GM23338 (cell line): ENCODE data around the gene CRBN. TPM values are rescaled to one million over a fixed set of nuclear protein-coding genes. Genes with fewer than 3 reads are reported as not detected.

Experiments used
- ATAC-seq: fragments of 200-7000 bp; cut with Tn5 transposase; 3 replicates; pipeline ENCODE4 v1.9.1; 2020
- DNase-seq: peaks from one replicate; pipeline ENCODE4 v3.0.0-alpha.2; 2015; ENCODE audit warnings: low spot score
- H2AFZ ChIP-seq: fragments of 200-600 bp; sonication (generic); 2 replicates; pipeline ENCODE4 v1.8.0; 2016; ENCODE audit warnings: antibody characterized with exemption, mild to moderate bottlenecking, moderate library complexity
- H3F3A ChIP-seq: fragments of 200-600 bp; sonication (generic); replicated peaks from 2 replicates; pipeline ENCODE4 v1.8.0; 2017; ENCODE audit warnings: antibody characterized with exemption, mixed run types, low read depth
- H3K27ac ChIP-seq: fragments of 200-600 bp; sonication (generic); 2 replicates; pipeline ENCODE4 v1.6.1; 2016; ENCODE audit warnings: low read depth
- H3K27me3 ChIP-seq: fragments of 200-600 bp; sonication (generic); 2 replicates; pipeline ENCODE4 v1.8.0; 2016; ENCODE audit warnings: mild to moderate bottlenecking, mixed run types, moderate library complexity; ENCODE audit not compliant: insufficient read depth
- H3K36me3 ChIP-seq: fragments of 200-600 bp; sonication (generic); 2 replicates; pipeline ENCODE4 v1.8.0; 2016; ENCODE audit warnings: mild to moderate bottlenecking; ENCODE audit not compliant: insufficient read depth
- H3K4me1 ChIP-seq: fragments of 200-600 bp; sonication (generic); 2 replicates; pipeline ENCODE4 v1.8.0; 2016; ENCODE audit warnings: mild to moderate bottlenecking, moderate library complexity; ENCODE audit not compliant: insufficient read depth
- H3K4me2 ChIP-seq: fragments of 200-600 bp; sonication (generic); 2 replicates; pipeline ENCODE4 v1.7.1; 2017; ENCODE audit warnings: mixed run types
- H3K4me3 ChIP-seq: fragments of 200-600 bp; sonication (generic); 2 replicates; pipeline ENCODE4 v1.6.1; 2016; ENCODE audit warnings: mixed run types
- H3K79me2 ChIP-seq: fragments of 200-600 bp; sonication (generic); replicated peaks from 2 replicates; pipeline ENCODE4 v1.8.0; 2017; ENCODE audit warnings: mild to moderate bottlenecking; ENCODE audit not compliant: insufficient read depth
- H3K9me2 ChIP-seq: fragments of 200-600 bp; sonication (generic); 2 replicates; pipeline ENCODE4 v1.8.0; 2017; ENCODE audit not compliant: insufficient read depth
- H4K20me1 ChIP-seq: fragments of 200-600 bp; sonication (generic); replicated peaks from 2 replicates; pipeline ENCODE4 v1.8.0; 2017; ENCODE audit warnings: mild to moderate bottlenecking; ENCODE audit not compliant: insufficient read depth
- H3K27ac Mint-ChIP-seq: 2 replicates; pipeline ENCODE4 v1.8.0; 2020; ENCODE audit warnings: inconsistent platforms, mild to moderate bottlenecking, moderate library complexity, mixed read lengths
- H3K27me3 Mint-ChIP-seq: 3 replicates; pipeline ENCODE4 v1.8.0; 2022; ENCODE audit warnings: low read depth, mild to moderate bottlenecking, moderate library complexity, mixed read lengths, inconsistent platforms; ENCODE audit not compliant: insufficient read depth, poor library complexity
- H3K36me3 Mint-ChIP-seq: 3 replicates; pipeline ENCODE4 v1.8.0; 2021; ENCODE audit warnings: low read depth, mild to moderate bottlenecking, inconsistent platforms, moderate library complexity, mixed read lengths
- H3K4me1 Mint-ChIP-seq: 3 replicates; pipeline ENCODE4 v1.8.0; 2020; ENCODE audit warnings: mild to moderate bottlenecking, inconsistent platforms, mixed read lengths
- H3K4me3 Mint-ChIP-seq: 3 replicates; pipeline ENCODE4 v1.8.0; 2021; ENCODE audit warnings: moderate library complexity, mild to moderate bottlenecking, inconsistent platforms, mixed read lengths
- H3K9me3 Mint-ChIP-seq: 3 replicates; pipeline ENCODE4 v1.8.0; 2020; ENCODE audit warnings: moderate library complexity, mild to moderate bottlenecking, inconsistent platforms, mixed read lengths
- CREB1 ChIP-seq: fragments of 250-450 bp; sonication (Bioruptor Pico); IDR thresholded peaks from 2 replicates; pipeline ENCODE4 v1.5.0; 2020; ENCODE audit warnings: low read depth, mild to moderate bottlenecking, moderate library complexity
- CTCF ChIP-seq, 2 experiments: fragments of 200-600 bp in 1 of 2; sonication (generic) in 1 of 2; conservative IDR thresholded peaks; 2 replicates each; pipeline versions ENCODE4 v1.5.1 to v1.6.1; 2016 to 2017; ENCODE audit warnings: antibody characterized with exemption in 2 of 2, low read depth in 2 of 2, mild to moderate bottlenecking in 2 of 2, moderate library complexity in 1 of 2
- EZH2 ChIP-seq: fragments of 200-600 bp; sonication (generic); IDR thresholded peaks from one replicate; pipeline ENCODE4 v1.8.0; 2017; ENCODE audit warnings: antibody characterized with exemption, mild to moderate bottlenecking, low read depth; ENCODE audit not compliant: unreplicated experiment
- JUNB ChIP-seq: IDR thresholded peaks from one replicate; pipeline ENCODE4 v1.6.1; 2016; ENCODE audit warnings: antibody characterized with exemption; ENCODE audit not compliant: unreplicated experiment
- NANOG ChIP-seq: IDR thresholded peaks from 2 replicates; pipeline ENCODE4 v1.6.1; 2016; ENCODE audit warnings: antibody characterized with exemption, borderline replicate concordance
- REST ChIP-seq: IDR thresholded peaks from one replicate; pipeline ENCODE4 v1.6.1; 2018; ENCODE audit warnings: antibody characterized with exemption; ENCODE audit not compliant: unreplicated experiment
- polyA plus RNA-seq: library from polyadenylated mRNA; unstranded; fragments of >200 nt; fragmentation: Nextera tagmentation; extraction: Ambion mirVana; gene quantifications from 2 replicates; pipeline ENCODE4 v1.2.1, GENCODE V29; 2016
- total RNA-seq: library from RNA; depleted of rRNA; stranded (reverse); fragments of >200 nt; shearing (Covaris generic); gene quantifications from 2 replicates; pipeline ENCODE4 v1.2.3, GENCODE V29; 2014
- TF ChIP-seq, protein P1 (sequence below): IDR thresholded peaks from 2 replicates; pipeline ENCODE4 v1.6.1; 2016; ENCODE audit warnings: antibody characterized with exemption
- TF ChIP-seq, protein P2 (sequence below): fragments of 250-450 bp; sonication (Bioruptor Pico); IDR thresholded peaks from 2 replicates; pipeline ENCODE4 v1.5.0; 2020; ENCODE audit warnings: mild to moderate bottlenecking, moderate library complexity

Gene CRBN
- total and polyA plus RNA-seq, 2 experiments from 2014 or later = 33.6 to 41.7 TPM

DNA sequence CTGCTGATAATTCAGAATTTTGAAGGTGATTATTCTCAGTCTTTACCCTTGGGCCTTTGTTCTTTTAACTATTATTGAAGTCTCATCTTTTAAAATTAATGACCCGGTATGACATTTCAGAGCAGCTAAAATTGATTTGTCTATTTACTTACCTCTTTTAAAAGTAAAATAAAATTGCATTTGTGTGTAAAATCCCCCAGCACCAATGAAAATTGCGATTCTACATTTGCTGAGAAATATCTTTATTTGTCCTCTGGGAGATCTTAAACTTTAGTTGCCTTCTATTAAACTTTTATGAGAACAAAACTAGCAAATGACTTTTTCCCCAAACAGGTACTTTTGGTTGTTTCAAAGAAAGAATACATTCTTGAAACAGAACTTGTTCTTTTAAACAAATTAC lies 61.8 kb downstream of the CRBN start (continued):
- no peak for TF ChIP-seq EZH2
- no peak for TF ChIP-seq REST
- no peak for TF ChIP-seq CTCF (conservative IDR thresholded peaks at IDR 0.05; ENCODE audit: low read depth in 2 of 2)
- no peak for TF ChIP-seq NANOG

- no peaks in the 10 kb centered on the region for H3K9me2 ChIP-seq
- no peak overlapping the region for H3K27ac ChIP-seq
- Mint-ChIP-seq H3K36me3 (peaks cover 19% of the 10 kb centered on the region), H3K4me1 (no peaks in the 10 kb centered on the region), H3K9me3 (peaks cover 95% of the 10 kb centered on the region), H3K27me3 (peaks cover 4% of the 10 kb centered on the region), H3K4me3 (no peak overlapping the region), H3K27ac (no peak overlapping the region)
- H3K4me2 ChIP-seq = no peak overlapping the region
- no peaks in the 10 kb centered on the region for H3F3A ChIP-seq
- no peak overlapping the region for H3K4me3 ChIP-seq
- no peak for ATAC-seq
- H3K27me3 ChIP-seq = no peaks in the 10 kb centered on the region
- H4K20me1 ChIP-seq = no peaks in the 10 kb centered on the region
- H3K4me1 ChIP-seq = peaks cover 16% of the 10 kb centered on the region
- H3K36me3 ChIP-seq = no peaks in the 10 kb centered on the region
- no peaks in the 10 kb centered on the region for H3K79me2 ChIP-seq
- H2AFZ ChIP-seq = 0 out of 2 replicates have a peak overlapping the region, but pooled peaks have one; percentile 43
- DNase-seq = no peak
- no peak for TF ChIP-seq NANOG
- TF ChIP-seq, protein P1, sequence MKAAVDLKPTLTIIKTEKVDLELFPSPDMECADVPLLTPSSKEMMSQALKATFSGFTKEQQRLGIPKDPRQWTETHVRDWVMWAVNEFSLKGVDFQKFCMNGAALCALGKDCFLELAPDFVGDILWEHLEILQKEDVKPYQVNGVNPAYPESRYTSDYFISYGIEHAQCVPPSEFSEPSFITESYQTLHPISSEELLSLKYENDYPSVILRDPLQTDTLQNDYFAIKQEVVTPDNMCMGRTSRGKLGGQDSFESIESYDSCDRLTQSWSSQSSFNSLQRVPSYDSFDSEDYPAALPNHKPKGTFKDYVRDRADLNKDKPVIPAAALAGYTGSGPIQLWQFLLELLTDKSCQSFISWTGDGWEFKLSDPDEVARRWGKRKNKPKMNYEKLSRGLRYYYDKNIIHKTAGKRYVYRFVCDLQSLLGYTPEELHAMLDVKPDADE = no peak
- TF ChIP-seq JUNB = no peak
- no peak for TF ChIP-seq CREB1
- TF ChIP-seq, protein P2, sequence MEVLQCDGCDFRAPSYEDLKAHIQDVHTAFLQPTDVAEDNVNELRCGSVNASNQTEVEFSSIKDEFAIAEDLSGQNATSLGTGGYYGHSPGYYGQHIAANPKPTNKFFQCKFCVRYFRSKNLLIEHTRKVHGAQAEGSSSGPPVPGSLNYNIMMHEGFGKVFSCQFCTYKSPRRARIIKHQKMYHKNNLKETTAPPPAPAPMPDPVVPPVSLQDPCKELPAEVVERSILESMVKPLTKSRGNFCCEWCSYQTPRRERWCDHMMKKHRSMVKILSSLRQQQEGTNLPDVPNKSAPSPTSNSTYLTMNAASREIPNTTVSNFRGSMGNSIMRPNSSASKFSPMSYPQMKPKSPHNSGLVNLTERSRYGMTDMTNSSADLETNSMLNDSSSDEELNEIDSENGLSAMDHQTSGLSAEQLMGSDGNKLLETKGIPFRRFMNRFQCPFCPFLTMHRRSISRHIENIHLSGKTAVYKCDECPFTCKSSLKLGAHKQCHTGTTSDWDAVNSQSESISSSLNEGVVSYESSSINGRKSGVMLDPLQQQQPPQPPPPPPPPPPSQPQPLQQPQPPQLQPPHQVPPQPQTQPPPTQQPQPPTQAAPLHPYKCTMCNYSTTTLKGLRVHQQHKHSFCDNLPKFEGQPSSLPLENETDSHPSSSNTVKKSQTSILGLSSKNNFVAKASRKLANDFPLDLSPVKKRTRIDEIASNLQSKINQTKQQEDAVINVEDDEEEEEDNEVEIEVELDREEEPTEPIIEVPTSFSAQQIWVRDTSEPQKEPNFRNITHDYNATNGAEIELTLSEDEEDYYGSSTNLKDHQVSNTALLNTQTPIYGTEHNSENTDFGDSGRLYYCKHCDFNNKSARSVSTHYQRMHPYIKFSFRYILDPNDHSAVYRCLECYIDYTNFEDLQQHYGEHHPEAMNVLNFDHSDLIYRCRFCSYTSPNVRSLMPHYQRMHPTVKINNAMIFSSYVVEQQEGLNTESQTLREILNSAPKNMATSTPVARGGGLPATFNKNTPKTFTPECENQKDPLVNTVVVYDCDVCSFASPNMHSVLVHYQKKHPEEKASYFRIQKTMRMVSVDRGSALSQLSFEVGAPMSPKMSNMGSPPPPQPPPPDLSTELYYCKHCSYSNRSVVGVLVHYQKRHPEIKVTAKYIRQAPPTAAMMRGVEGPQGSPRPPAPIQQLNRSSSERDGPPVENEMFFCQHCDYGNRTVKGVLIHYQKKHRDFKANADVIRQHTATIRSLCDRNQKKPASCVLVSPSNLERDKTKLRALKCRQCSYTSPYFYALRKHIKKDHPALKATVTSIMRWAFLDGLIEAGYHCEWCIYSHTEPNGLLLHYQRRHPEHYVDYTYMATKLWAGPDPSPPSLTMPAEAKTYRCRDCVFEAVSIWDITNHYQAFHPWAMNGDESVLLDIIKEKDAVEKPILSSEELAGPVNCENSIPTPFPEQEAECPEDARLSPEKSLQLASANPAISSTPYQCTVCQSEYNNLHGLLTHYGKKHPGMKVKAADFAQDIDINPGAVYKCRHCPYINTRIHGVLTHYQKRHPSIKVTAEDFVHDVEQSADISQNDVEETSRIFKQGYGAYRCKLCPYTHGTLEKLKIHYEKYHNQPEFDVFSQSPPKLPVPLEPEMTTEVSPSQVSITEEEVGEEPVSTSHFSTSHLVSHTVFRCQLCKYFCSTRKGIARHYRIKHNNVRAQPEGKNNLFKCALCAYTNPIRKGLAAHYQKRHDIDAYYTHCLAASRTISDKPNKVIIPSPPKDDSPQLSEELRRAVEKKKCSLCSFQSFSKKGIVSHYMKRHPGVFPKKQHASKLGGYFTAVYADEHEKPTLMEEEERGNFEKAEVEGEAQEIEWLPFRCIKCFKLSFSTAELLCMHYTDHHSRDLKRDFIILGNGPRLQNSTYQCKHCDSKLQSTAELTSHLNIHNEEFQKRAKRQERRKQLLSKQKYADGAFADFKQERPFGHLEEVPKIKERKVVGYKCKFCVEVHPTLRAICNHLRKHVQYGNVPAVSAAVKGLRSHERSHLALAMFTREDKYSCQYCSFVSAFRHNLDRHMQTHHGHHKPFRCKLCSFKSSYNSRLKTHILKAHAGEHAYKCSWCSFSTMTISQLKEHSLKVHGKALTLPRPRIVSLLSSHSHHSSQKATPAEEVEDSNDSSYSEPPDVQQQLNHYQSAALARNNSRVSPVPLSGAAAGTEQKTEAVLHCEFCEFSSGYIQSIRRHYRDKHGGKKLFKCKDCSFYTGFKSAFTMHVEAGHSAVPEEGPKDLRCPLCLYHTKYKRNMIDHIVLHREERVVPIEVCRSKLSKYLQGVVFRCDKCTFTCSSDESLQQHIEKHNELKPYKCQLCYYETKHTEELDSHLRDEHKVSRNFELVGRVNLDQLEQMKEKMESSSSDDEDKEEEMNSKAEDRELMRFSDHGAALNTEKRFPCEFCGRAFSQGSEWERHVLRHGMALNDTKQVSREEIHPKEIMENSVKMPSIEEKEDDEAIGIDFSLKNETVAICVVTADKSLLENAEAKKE = no peak
Measured at GRCh38 chr3:3113042-3113709, 66.3 kb downstream of the CRBN start.
